GM12875 (cell line): ENCODE data around the gene SERPINA5.

Experiments used
- H3K4me3 ChIP-seq: one replicate; pipeline ENCODE4 v1.5.1; 2011; ENCODE audit warnings: low read depth, low read length, control low read depth
- CTCF ChIP-seq: IDR thresholded peaks from 2 replicates; pipeline ENCODE4 v1.5.1; 2011; ENCODE audit warnings: low read depth, mild to moderate bottlenecking, control low read depth, inconsistent platforms, low read length, moderate library complexity, borderline replicate concordance; ENCODE audit not compliant: insufficient read depth

SERPINA5 gene

GRCh38 chr14:94545131-94545841 is 35.9 kb upstream of the SERPINA5 start:
- no peak for TF ChIP-seq CTCF

GRCh38 chr14:94547151-94547680 is 34.0 kb upstream of the SERPINA5 start:
- no peak for TF ChIP-seq CTCF
- no peak overlapping the region for H3K4me3 ChIP-seq

More at GRCh38 chr14:94545131-94545841, 35.9 kb upstream of the SERPINA5 start:
- no peak overlapping the region for H3K4me3 ChIP-seq

GRCh38 chr14:94547726-94548125 is 33.5 kb upstream of the SERPINA5 start:
- H3K4me3 ChIP-seq: no peak overlapping the region
- TF ChIP-seq CTCF: no peak

GRCh38 chr14:94548131-94548998 is 32.9 kb upstream of the SERPINA5 start:
- no peak for TF ChIP-seq CTCF

GRCh38 chr14:94548999-94549985 is 31.9 kb upstream of the SERPINA5 start:
- peak; percentile 83 for TF ChIP-seq CTCF

More at GRCh38 chr14:94548131-94548998, 32.9 kb upstream of the SERPINA5 start:
- H3K4me3 ChIP-seq: no peak overlapping the region

GRCh38 chr14:94550041-94550440 is 31.2 kb upstream of the SERPINA5 start:
- H3K4me3 ChIP-seq: no peak overlapping the region
- TF ChIP-seq CTCF: no peak

More at GRCh38 chr14:94548999-94549985, 31.9 kb upstream of the SERPINA5 start:
- H3K4me3 ChIP-seq: no peak overlapping the region
